ENCODE measurements around the gene ZNF792. TPM values are rescaled to one million over a fixed set of nuclear protein-coding genes. Genes with fewer than 3 reads are reported as not detected.

Gene ZNF792
- total and polyA plus RNA-seq, 8 donors: 8.0 to 10.8 (median 9.7) TPM

- H3K36me3 ChIP-seq: no peaks in the 10 kb centered on the region
- no peaks in the 10 kb centered on the region for H3K27me3 ChIP-seq
- DNase-seq (no peak), ATAC-seq (no peak)
- no peak for TF ChIP-seq CTCF (IDR thresholded peaks at IDR 0.05)
- no peaks in the 10 kb centered on the region for H3K9me3 ChIP-seq
- H3K4me1 ChIP-seq: peaks cover 5 to 27% of the 10 kb centered on the region in 2 donors
- peak overlapping the region in 1 of 2 donors; percentile 7 for H3K27ac ChIP-seq
- no peak overlapping the region for H3K4me3 ChIP-seq
- intact Hi-C loops (cut with DNase I): no loop called here
Observed at GRCh38 chr19:34984287-34984686, 20.3 kb upstream of the ZNF792 start.

- Histone ChIP-seq H3K9me3 (no peaks in the 10 kb centered on the region), H3K27ac (no peak overlapping the region), H3K36me3 (no peaks in the 10 kb centered on the region), H3K4me1 (peaks cover 5 to 24% of the 10 kb centered on the region in 2 donors), H3K27me3 (no peaks in the 10 kb centered on the region), H3K4me3 (no peak overlapping the region)
- DNase-seq: no peak
- no peak for TF ChIP-seq CTCF (IDR thresholded peaks at IDR 0.05)
- intact Hi-C loops (cut with DNase I): no loop called here
- ATAC-seq: no peak
Observed at GRCh38 chr19:34983786-34984185, 19.8 kb upstream of the ZNF792 start.

- Histone ChIP-seq H3K27me3 (no peaks in the 10 kb centered on the region), H3K9me3 (no peaks in the 10 kb centered on the region), H3K4me1 (peaks cover 5 to 21% of the 10 kb centered on the region in 2 donors), H3K36me3 (no peaks in the 10 kb centered on the region), H3K4me3 (no peak overlapping the region), H3K27ac (no peak overlapping the region)
- ATAC-seq (no peak), DNase-seq (no peak)
- intact Hi-C loops (cut with DNase I): no loop called here
- no peak for TF ChIP-seq CTCF (IDR thresholded peaks at IDR 0.05)
Observed at GRCh38 chr19:34982275-34982674, 18.2 kb upstream of the ZNF792 start.

- intact Hi-C loops (cut with DNase I): no loop called here
- peaks cover 0 to 5% of the 10 kb centered on the region in 2 donors for H3K9me3 ChIP-seq
- H3K27ac ChIP-seq: no peak overlapping the region
- DNase-seq (no peak), ATAC-seq (no peak)
- H3K4me1 ChIP-seq: peaks cover 0 to 22% of the 10 kb centered on the region in 2 donors
- H3K36me3 ChIP-seq: no peaks in the 10 kb centered on the region
- no peak overlapping the region for H3K4me3 ChIP-seq
- no peak for TF ChIP-seq CTCF (IDR thresholded peaks at IDR 0.05)
- no peaks in the 10 kb centered on the region for H3K27me3 ChIP-seq
Observed at GRCh38 chr19:34979819-34980640, 16.0 kb upstream of the ZNF792 start.

GRCh38 chr19:34976611-34977010 lies 12.6 kb upstream of the ZNF792 start:
- DNase-seq (no peak), ATAC-seq (no peak)
- peaks cover 0 to 5% of the 10 kb centered on the region in 2 donors for H3K9me3 ChIP-seq
- intact Hi-C loops (cut with DNase I): no loop called here
- H3K4me1 ChIP-seq: peaks cover 0 to 32% of the 10 kb centered on the region in 2 donors
- H3K27me3 ChIP-seq: no peaks in the 10 kb centered on the region
- H3K4me3 ChIP-seq: no peak overlapping the region
- peak overlapping the region in 1 of 2 donors; percentile 75 for H3K27ac ChIP-seq
- TF ChIP-seq CTCF (IDR thresholded peaks at IDR 0.05): no peak
- H3K36me3 ChIP-seq: no peaks in the 10 kb centered on the region

Data from left lung (tissue), 10 donors.